Activated CD8-positive, alpha-beta T cell treated with anti-CD3 and anti-CD28 coated beads for 36 hours (primary cell): Measurements from ENCODE around the gene SLC38A11. TPM values are rescaled to one million over a fixed set of nuclear protein-coding genes. Genes with fewer than 3 reads are reported as not detected.

Experiments used
- ATAC-seq: fragments of 200-7000 bp; cut with Tn5 transposase; one replicate; pipeline ENCODE4 v1.10.0; 2021; ENCODE audit warnings: mild to moderate bottlenecking, moderate library complexity
- CTCF ChIA-PET: fragments of 350-600 bp; sonication (Branson Sonifier 250); formaldehyde crosslinking; loops from one replicate; lab custom pipeline; 2021; ENCODE audit warnings: antibody characterized with exemption; lab: Charles Lee
- POLR2A ChIA-PET: fragments of 350-600 bp; sonication (Branson Sonifier 250); formaldehyde crosslinking; loops from one replicate; lab custom pipeline; 2021; ENCODE audit warnings: antibody characterized with exemption; lab: Charles Lee
- DNase-seq: peaks from one replicate; pipeline ENCODE4 v3.0.0-alpha.2; 2020
- H3K27ac Mint-ChIP-seq: one replicate; pipeline ENCODE4 v1.8.0; 2021; ENCODE audit warnings: mild to moderate bottlenecking, mixed read lengths
- H3K27me3 Mint-ChIP-seq: one replicate; pipeline ENCODE4 v1.8.0; 2021; ENCODE audit warnings: mixed read lengths
- H3K36me3 Mint-ChIP-seq: one replicate; pipeline ENCODE4 v1.8.0; 2021; ENCODE audit warnings: low read depth, mixed read lengths
- H3K4me1 Mint-ChIP-seq: one replicate; pipeline ENCODE4 v1.8.0; 2021; ENCODE audit warnings: low read depth, mixed read lengths
- H3K4me3 Mint-ChIP-seq: one replicate; pipeline ENCODE4 v1.8.0; 2021; ENCODE audit warnings: mild to moderate bottlenecking, moderate library complexity, mixed read lengths
- H3K9me3 Mint-ChIP-seq: one replicate; pipeline ENCODE4 v1.8.0; 2021; ENCODE audit warnings: mixed read lengths
- CTCF ChIP-seq: fragments of 200-600 bp; IDR thresholded peaks from one replicate; pipeline ENCODE4 v1.8.0; 2022; ENCODE audit warnings: antibody characterized with exemption, mild to moderate bottlenecking
- intact Hi-C: fragments of 100-400 bp; cut with micrococcal nuclease; formaldehyde crosslinking; loops from one replicate; pipeline ENCODE4 v1.10.0; 2022
- total RNA-seq, 2 experiments: library from RNA; stranded (reverse); gene quantifications; one replicate each; pipeline ENCODE4 v1.2.3, GENCODE V29; 2021

The SLC38A11 gene
- total RNA-seq, 2 experiments from 2014 or later, result not detected

- DNase-seq (no peak), ATAC-seq (no peak)
- intact Hi-C loops, result loop anchor here (10.0 kb wide), 1 partner anchor 177 kb away; no protein-coding TSS in a partner anchor
- Mint-ChIP-seq H3K4me3 (no peak overlapping the region), H3K36me3 (no peaks in the 10 kb centered on the region), H3K9me3 (no peaks in the 10 kb centered on the region), H3K4me1 (peaks cover 4% of the 10 kb centered on the region), H3K27ac (no peak overlapping the region), H3K27me3 (peaks cover 1% of the 10 kb centered on the region)
- ChIA-PET CTCF (no interaction called here), POLR2A (no interaction called here)
- no peak for TF ChIP-seq CTCF
Measured at GRCh38 chr2:164911832-164912231, 43.5 kb downstream of the SLC38A11 start.

GRCh38 chr2:164910101-164910899, 45.0 kb downstream of the SLC38A11 start:
- POLR2A ChIA-PET, result no interaction called here
- Mint-ChIP-seq H3K4me1 (peaks cover 4% of the 10 kb centered on the region), H3K27ac (no peak overlapping the region), H3K9me3 (no peaks in the 10 kb centered on the region), H3K4me3 (no peak overlapping the region), H3K36me3 (no peaks in the 10 kb centered on the region), H3K27me3 (peaks cover 1% of the 10 kb centered on the region)
- ATAC-seq (peak; percentile 78), DNase-seq (peak; percentile 18)
- TF ChIP-seq CTCF, result no peak
- intact Hi-C loops, result loop anchor here (10.0 kb wide), 1 partner anchor 175 kb away; no protein-coding TSS in a partner anchor
- CTCF ChIA-PET, result interaction anchor here (1.3 to 1.4 kb wide), 2 partner anchors 20 to 172 kb away, joined by 3 read pairs; no protein-coding TSS in a partner anchor

- intact Hi-C loops, result no loop called here
- TF ChIP-seq CTCF, result no peak
- ATAC-seq, result no peak
- POLR2A ChIA-PET, result no interaction called here
- H3K36me3 Mint-ChIP-seq, result no peaks in the 10 kb centered on the region
- no peaks in the 10 kb centered on the region for H3K9me3 Mint-ChIP-seq
- CTCF ChIA-PET, result no interaction called here
- no peak overlapping the region for H3K27ac Mint-ChIP-seq
- H3K4me3 Mint-ChIP-seq, result no peak overlapping the region
- peaks cover 4% of the 10 kb centered on the region for H3K4me1 Mint-ChIP-seq
- no peaks in the 10 kb centered on the region for H3K27me3 Mint-ChIP-seq
- no peak for DNase-seq
Measured at GRCh38 chr2:164906947-164907346, 48.4 kb downstream of the SLC38A11 start.

GRCh38 chr2:164905307-164905706, 50.0 kb downstream of the SLC38A11 start:
- Mint-ChIP-seq H3K27me3 (no peaks in the 10 kb centered on the region), H3K4me1 (peaks cover 4% of the 10 kb centered on the region), H3K4me3 (no peak overlapping the region), H3K27ac (no peak overlapping the region), H3K36me3 (no peaks in the 10 kb centered on the region), H3K9me3 (no peaks in the 10 kb centered on the region)
- no peak for DNase-seq
- TF ChIP-seq CTCF, result no peak
- intact Hi-C loops, result no loop called here
- POLR2A ChIA-PET, result no interaction called here
- CTCF ChIA-PET, result no interaction called here
- no peak for ATAC-seq

- ChIA-PET POLR2A (no interaction called here), CTCF (interaction anchor here (1.0 kb wide), 1 partner anchor 13 kb away, joined by 3 read pairs; no protein-coding TSS in a partner anchor)
- Mint-ChIP-seq H3K27me3 (no peaks in the 10 kb centered on the region), H3K9me3 (no peaks in the 10 kb centered on the region), H3K27ac (no peak overlapping the region), H3K4me3 (no peak overlapping the region), H3K36me3 (no peaks in the 10 kb centered on the region), H3K4me1 (no peaks in the 10 kb centered on the region)
- intact Hi-C loops, result no loop called here
- no peak for ATAC-seq
- TF ChIP-seq CTCF, result no peak
- no peak for DNase-seq
Measured at GRCh38 chr2:164903951-164904350, 51.4 kb downstream of the SLC38A11 start.
